Measurements from ENCODE around the gene HRAS. TPM values are rescaled to one million over a fixed set of nuclear protein-coding genes. Genes with fewer than 3 reads are reported as not detected.

The HRAS gene
- total and polyA plus RNA-seq, 2 of the 13 experiments (the other 11 are each of a cell fraction or from before 2014, with no cell fraction given), result 32.9 to 50.0 TPM

- no peak for TF ChIP-seq NFAT5 (CRISPR knock-in tag; IDR thresholded peaks at IDR 0.05)
These were observed 46.4 kb upstream of the HRAS start (continued) for GRCh38 chr11:581752-582151.

DNA sequence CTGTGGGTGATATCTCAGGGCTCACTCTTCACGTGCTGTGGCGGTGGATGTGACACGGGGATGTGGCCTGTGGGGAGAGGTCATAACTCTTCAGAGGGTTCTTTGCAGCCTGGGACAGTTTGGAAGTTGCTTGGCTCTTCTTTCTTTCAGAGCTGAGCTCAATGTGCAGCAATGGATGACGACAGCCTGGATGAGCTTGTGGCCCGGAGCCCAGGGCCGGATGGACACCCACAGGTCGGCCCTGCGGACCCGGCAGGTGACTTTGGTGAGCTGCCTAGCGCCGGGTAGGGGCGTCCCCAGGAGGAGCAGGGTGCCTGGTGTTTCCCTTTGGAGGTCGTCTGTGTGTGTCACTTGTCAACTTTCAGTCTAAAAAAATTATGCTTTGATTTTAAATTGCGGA lies 46.0 kb upstream of the HRAS start:
- Histone ChIP-seq H4K20me1 (ENCODE audit: insufficient read depth, low read length) (peaks cover 49% of the 10 kb centered on the region), H3K4me3 (replicated peaks in 1 of 3; ENCODE audit: insufficient read depth in 1 of 3, low read depth in 2 of 3, low read length in 3 of 3) (no peak overlapping the region), H3K4me2 (ENCODE audit: low read depth, low read length) (no peak overlapping the region), H3K9ac (ENCODE audit: insufficient read depth, low read depth, low read length) (no peak overlapping the region), H3K27ac (ENCODE audit: extremely low read length, insufficient read depth, low read length) (no peak overlapping the region), H3K9me3 (ENCODE audit: low read length) (no peaks in the 10 kb centered on the region), H2AFZ (ENCODE audit: low read length) (no peak overlapping the region), H3K27me3 (ENCODE audit: control insufficient read depth in 1 of 2, insufficient read depth in 2 of 2, low read length in 2 of 2) (no peaks in the 10 kb centered on the region; a peak in 1 of 5 replicates), H3K79me2 (ENCODE audit: insufficient read depth, low read length) (peaks cover 68% of the 10 kb centered on the region), H3K4me1 (ENCODE audit: insufficient read depth, low read length) (peaks cover 61% of the 10 kb centered on the region), H3K36me3 (replicated peaks in 1 of 2; ENCODE audit: control insufficient read depth in 1 of 2, insufficient read depth in 2 of 2, low read length in 2 of 2) (peaks cover 11 to 30% of the 10 kb centered on the region in 2 experiments)
- 89% methylated on average over 8 of the region's 14 CpGs for WGBS (ENCODE audit: low lambda C conversion rate)
- intact Hi-C loops (cut with micrococcal nuclease; ENCODE audit: unreplicated experiment), result no loop called here
- ChIA-PET CTCF (ENCODE audit: low intra/inter-chr PET ratio, low total read pairs) (no interaction called here), POLR2A (no interaction called here)
- DNase-seq (ENCODE audit: low spot score), result no peak
- ATAC-seq, result no peak
- no peak for FAIRE-seq
- in situ Hi-C loops (cut with HindIII; ENCODE audit: extremely low pct_ligation_motif_present, low pct_unique_long_range_greater_than_20kb), result no loop called here
- no TSS peak for BruUV-seq (replicated peaks)
- TF ChIP-seq ZNF24 (IDR thresholded peaks at IDR 0.05), result no peak
- no peak for TF ChIP-seq ARNT (IDR thresholded peaks at IDR 0.05)
- no peak for TF ChIP-seq ERF (CRISPR knock-in tag; IDR thresholded peaks at IDR 0.05)
- TF ChIP-seq ZNF253 (CRISPR knock-in tag; IDR thresholded peaks at IDR 0.05; ENCODE audit: borderline replicate concordance), result no peak
- TF ChIP-seq IKZF1 (IDR thresholded peaks at IDR 0.05), result no peak
- TF ChIP-seq TGIF2 (CRISPR knock-in tag; IDR thresholded peaks at IDR 0.05), result no peak
- no peak for TF ChIP-seq SNAPC4 (CRISPR knock-in tag; IDR thresholded peaks at IDR 0.05)
- TF ChIP-seq PAX8 (CRISPR knock-in tag; IDR thresholded peaks at IDR 0.05; ENCODE audit: borderline replicate concordance), result no peak
- no peak for TF ChIP-seq ZNF720 (CRISPR knock-in tag; IDR thresholded peaks at IDR 0.05)
- TF ChIP-seq ZNF333 (CRISPR knock-in tag; IDR thresholded peaks at IDR 0.05; ENCODE audit: borderline replicate concordance), result no peak
- no peak for TF ChIP-seq POGZ (CRISPR knock-in tag; IDR thresholded peaks at IDR 0.05)
